ENCODE results near the gene GRHPR. TPM values are rescaled to one million over a fixed set of nuclear protein-coding genes. Genes with fewer than 3 reads are reported as not detected.
"Not testable (repeated sequence)": the region's sequence is repeated elsewhere in the genome, so short reads cannot be mapped to it uniquely, and the experiment has no call there.

GRHPR gene
- total and polyA plus RNA-seq, 5 donors, result 92.2 to 119 (median 116) TPM

- peak; percentile 74 to 92 (median 88) for DNase-seq
- ATAC-seq, result peak; percentile 24 to 32
- intact Hi-C loops (cut with DNase I), result loop anchor here in 2 of 4 donors (2.0 to 10.0 kb wide), 2 partner anchors 43 to 51 kb away; partner anchors contain the start of gene GRHPR (in 1 of the 2)
- WGBS, result under 1% methylated on average over 47 of the region's 47 CpGs
- peak overlapping the region; percentile 95 for H3K27ac ChIP-seq (ENCODE audit: low read length)
- H3K4me1 ChIP-seq (ENCODE audit: control insufficient read depth, insufficient read depth, low read length), result peaks cover 3% of the 10 kb centered on the region
- H3K4me3 ChIP-seq (ENCODE audit: low read length), result peak overlapping the region; percentile 66
- no peaks in the 10 kb centered on the region for H3K27me3 ChIP-seq (ENCODE audit: control insufficient read depth, insufficient read depth)
- H3K9me3 ChIP-seq (ENCODE audit: control insufficient read depth, low read length), result no peaks in the 10 kb centered on the region
These were observed 43.7 kb downstream of the GRHPR start for GRCh38 chr9:37466037-37466709.

- not testable (repeated sequence) for H3K9me3 ChIP-seq (ENCODE audit: control insufficient read depth, low read length); H3K4me1 ChIP-seq (ENCODE audit: control insufficient read depth, insufficient read depth, low read length); H3K27ac ChIP-seq (ENCODE audit: low read length); H3K4me3 ChIP-seq (ENCODE audit: low read length); H3K27me3 ChIP-seq (ENCODE audit: control insufficient read depth, insufficient read depth); DNase-seq; ATAC-seq
- intact Hi-C loops (cut with DNase I), result loop anchor here in 2 of 4 donors (2.0 to 10.0 kb wide), 2 partner anchors 45 to 53 kb away; partner anchors contain the start of gene GRHPR (in 1 of the 2)
- WGBS, result 95% methylated on average over 17 of the region's 17 CpGs
These were observed 45.0 kb downstream of the GRHPR start for GRCh38 chr9:37467530-37467929.

GRCh38 chr9:37468620-37469019, 46.1 kb downstream of the GRHPR start:
- H3K27me3 ChIP-seq (ENCODE audit: control insufficient read depth, insufficient read depth), result no peaks in the 10 kb centered on the region
- 97% methylated on average over 6 of the region's 6 CpGs for WGBS
- no peak overlapping the region for H3K4me3 ChIP-seq (ENCODE audit: low read length)
- DNase-seq (no peak), ATAC-seq (no peak)
- no peaks in the 10 kb centered on the region for H3K9me3 ChIP-seq (ENCODE audit: control insufficient read depth, low read length)
- H3K4me1 ChIP-seq (ENCODE audit: control insufficient read depth, insufficient read depth, low read length), result peaks cover 2% of the 10 kb centered on the region
- intact Hi-C loops (cut with DNase I), result loop anchor here in 1 of 4 donors (10.0 kb wide), 1 partner anchor 54 kb away; no protein-coding TSS in a partner anchor
- H3K27ac ChIP-seq (ENCODE audit: low read length), result no peak overlapping the region

GRCh38 chr9:37471942-37472684, 49.6 kb downstream of the GRHPR start:
- peak overlapping the region; percentile 77 for H3K27ac ChIP-seq (ENCODE audit: low read length)
- ATAC-seq, result peak; percentile 78 to 85
- no peaks in the 10 kb centered on the region for H3K4me1 ChIP-seq (ENCODE audit: control insufficient read depth, insufficient read depth, low read length)
- H3K9me3 ChIP-seq (ENCODE audit: control insufficient read depth, low read length), result no peaks in the 10 kb centered on the region
- DNase-seq, result no peak
- H3K27me3 ChIP-seq (ENCODE audit: control insufficient read depth, insufficient read depth), result no peaks in the 10 kb centered on the region
- H3K4me3 ChIP-seq (ENCODE audit: low read length), result peak overlapping the region; percentile 65
- WGBS, result 24% methylated on average over 7 of the region's 7 CpGs
- intact Hi-C loops (cut with DNase I), result no loop called here

- DNase-seq; H3K4me3 ChIP-seq (ENCODE audit: low read length); intact Hi-C loops (cut with DNase I); H3K27me3 ChIP-seq (ENCODE audit: control insufficient read depth, insufficient read depth); H3K9me3 ChIP-seq (ENCODE audit: control insufficient read depth, low read length); H3K27ac ChIP-seq (ENCODE audit: low read length); ATAC-seq; H3K4me1 ChIP-seq (ENCODE audit: control insufficient read depth, insufficient read depth, low read length): not testable (repeated sequence)
- 64% methylated on average over 6 of the region's 6 CpGs for WGBS
These were observed 51.5 kb downstream of the GRHPR start for GRCh38 chr9:37473982-37474381.

- no peak for ATAC-seq
- 97% methylated on average over 3 of the region's 3 CpGs for WGBS
- intact Hi-C loops (cut with DNase I), result no loop called here
These were observed 51.9 kb downstream of the GRHPR start for GRCh38 chr9:37474438-37474837.

GRCh38 chr9:37476930-37477329, 54.4 kb downstream of the GRHPR start:
- ATAC-seq (no peak), DNase-seq (no peak)
- H3K27me3 ChIP-seq (ENCODE audit: control insufficient read depth, insufficient read depth), result no peaks in the 10 kb centered on the region
- no peak overlapping the region for H3K4me3 ChIP-seq (ENCODE audit: low read length)
- no peaks in the 10 kb centered on the region for H3K9me3 ChIP-seq (ENCODE audit: control insufficient read depth, low read length)
- intact Hi-C loops (cut with DNase I), result no loop called here
- H3K27ac ChIP-seq (ENCODE audit: low read length), result no peak overlapping the region
- no peaks in the 10 kb centered on the region for H3K4me1 ChIP-seq (ENCODE audit: control insufficient read depth, insufficient read depth, low read length)
- 73% methylated on average over 11 of the region's 11 CpGs for WGBS

More at GRCh38 chr9:37474438-37474837, 51.9 kb downstream of the GRHPR start:
- Histone ChIP-seq H3K9me3 (ENCODE audit: control insufficient read depth, low read length) (no peaks in the 10 kb centered on the region), H3K27ac (ENCODE audit: low read length) (no peak overlapping the region), H3K4me1 (ENCODE audit: control insufficient read depth, insufficient read depth, low read length) (no peaks in the 10 kb centered on the region), H3K4me3 (ENCODE audit: low read length) (no peak overlapping the region), H3K27me3 (ENCODE audit: control insufficient read depth, insufficient read depth) (no peaks in the 10 kb centered on the region)
- DNase-seq, result no peak

- DNase-seq; ATAC-seq; H3K27ac ChIP-seq (ENCODE audit: low read length); H3K4me1 ChIP-seq (ENCODE audit: control insufficient read depth, insufficient read depth, low read length); H3K27me3 ChIP-seq (ENCODE audit: control insufficient read depth, insufficient read depth); H3K4me3 ChIP-seq (ENCODE audit: low read length); H3K9me3 ChIP-seq (ENCODE audit: control insufficient read depth, low read length); intact Hi-C loops (cut with DNase I): not testable (repeated sequence)
- WGBS, result 96% methylated on average over 4 of the region's 4 CpGs
These were observed 54.9 kb downstream of the GRHPR start for GRCh38 chr9:37477443-37477842.

GRCh38 chr9:37477987-37478619, 55.6 kb downstream of the GRHPR start:
- H3K4me3 ChIP-seq (ENCODE audit: low read length); H3K27ac ChIP-seq (ENCODE audit: low read length); H3K9me3 ChIP-seq (ENCODE audit: control insufficient read depth, low read length); ATAC-seq; H3K27me3 ChIP-seq (ENCODE audit: control insufficient read depth, insufficient read depth); H3K4me1 ChIP-seq (ENCODE audit: control insufficient read depth, insufficient read depth, low read length); intact Hi-C loops (cut with DNase I); DNase-seq: not testable (repeated sequence)
- 59% methylated on average over 5 of the region's 5 CpGs for WGBS

- no peak overlapping the region for H3K4me3 ChIP-seq (ENCODE audit: low read length)
- intact Hi-C loops (cut with DNase I), result loop anchor here in 1 of 4 donors (5.0 kb wide), 1 partner anchor 112 kb away; the partner anchor contains the start of gene TOMM5
- no peaks in the 10 kb centered on the region for H3K9me3 ChIP-seq (ENCODE audit: control insufficient read depth, low read length)
- H3K27ac ChIP-seq (ENCODE audit: low read length), result no peak overlapping the region
- H3K4me1 ChIP-seq (ENCODE audit: control insufficient read depth, insufficient read depth, low read length), result no peaks in the 10 kb centered on the region
- WGBS, result 83% methylated on average over 3 of the region's 3 CpGs
- ATAC-seq (no peak), DNase-seq (no peak)
- H3K27me3 ChIP-seq (ENCODE audit: control insufficient read depth, insufficient read depth), result no peaks in the 10 kb centered on the region
These were observed 58.3 kb downstream of the GRHPR start for GRCh38 chr9:37480759-37481158.

Measured in right cardiac atrium (tissue), 5 donors.